Kidney epithelial cell (primary cell): ENCODE results near the gene SPON1. TPM values are rescaled to one million over a fixed set of nuclear protein-coding genes. Genes with fewer than 3 reads are reported as not detected.

Experiments
- DNase-seq: peaks from one replicate; pipeline ENCODE4 v3.0.0-alpha.2; 2010; ENCODE audit warnings: low read depth
- H3K27me3 ChIP-seq: 2 replicates; pipeline ENCODE4 v1.6.0; 2011; ENCODE audit warnings: low read length; ENCODE audit not compliant: control insufficient read depth, insufficient read depth
- H3K36me3 ChIP-seq: 2 replicates; pipeline ENCODE4 v1.5.1; 2011; ENCODE audit warnings: low read length; ENCODE audit not compliant: control insufficient read depth, insufficient read depth
- H3K4me3 ChIP-seq: 2 replicates; pipeline ENCODE4 v1.5.1; 2011; ENCODE audit warnings: low read depth, mild to moderate bottlenecking, control low read depth, low read length
- total RNA-seq: library from RNA; depleted of rRNA; stranded (reverse); fragments of >200 nt; gene quantifications from 2 replicates; pipeline ENCODE4 v1.2.3, GENCODE V29; 2015
- TF ChIP-seq, protein P1 (sequence below): IDR thresholded peaks from 2 replicates; pipeline ENCODE4 v1.5.1; 2011; ENCODE audit warnings: mild to moderate bottlenecking, moderate library complexity, low read length, control low read depth, inconsistent platforms; ENCODE audit not compliant: insufficient read depth, poor library complexity, severe bottlenecking

The SPON1 gene
- total RNA-seq, 1 donor from 2014 or later: 3.7 TPM

DNA sequence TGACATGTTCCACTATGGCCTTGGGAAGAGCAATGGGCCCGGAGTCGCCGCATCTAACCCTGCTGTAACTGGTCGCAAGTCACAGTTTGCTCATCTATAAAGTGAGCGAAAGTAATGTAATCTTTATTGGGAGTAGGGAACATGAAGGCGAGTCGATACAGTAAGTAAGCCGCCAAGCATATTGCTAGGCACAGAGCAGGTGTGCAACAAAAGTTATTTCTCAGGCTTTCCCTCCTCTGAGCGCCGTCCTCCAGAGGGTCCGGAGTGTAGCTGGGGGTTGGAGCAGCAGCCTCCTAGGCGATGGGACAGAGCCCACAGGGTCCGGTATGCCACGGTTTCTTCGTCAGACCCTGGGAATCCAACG is 343 bp upstream of the SPON1 start:
- DNase-seq: no peak
- H3K36me3 ChIP-seq: no peaks in the 10 kb centered on the region
- TF ChIP-seq, protein P1, sequence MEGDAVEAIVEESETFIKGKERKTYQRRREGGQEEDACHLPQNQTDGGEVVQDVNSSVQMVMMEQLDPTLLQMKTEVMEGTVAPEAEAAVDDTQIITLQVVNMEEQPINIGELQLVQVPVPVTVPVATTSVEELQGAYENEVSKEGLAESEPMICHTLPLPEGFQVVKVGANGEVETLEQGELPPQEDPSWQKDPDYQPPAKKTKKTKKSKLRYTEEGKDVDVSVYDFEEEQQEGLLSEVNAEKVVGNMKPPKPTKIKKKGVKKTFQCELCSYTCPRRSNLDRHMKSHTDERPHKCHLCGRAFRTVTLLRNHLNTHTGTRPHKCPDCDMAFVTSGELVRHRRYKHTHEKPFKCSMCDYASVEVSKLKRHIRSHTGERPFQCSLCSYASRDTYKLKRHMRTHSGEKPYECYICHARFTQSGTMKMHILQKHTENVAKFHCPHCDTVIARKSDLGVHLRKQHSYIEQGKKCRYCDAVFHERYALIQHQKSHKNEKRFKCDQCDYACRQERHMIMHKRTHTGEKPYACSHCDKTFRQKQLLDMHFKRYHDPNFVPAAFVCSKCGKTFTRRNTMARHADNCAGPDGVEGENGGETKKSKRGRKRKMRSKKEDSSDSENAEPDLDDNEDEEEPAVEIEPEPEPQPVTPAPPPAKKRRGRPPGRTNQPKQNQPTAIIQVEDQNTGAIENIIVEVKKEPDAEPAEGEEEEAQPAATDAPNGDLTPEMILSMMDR: no peak
- H3K27me3 ChIP-seq: peaks cover 34% of the 10 kb centered on the region
- peak overlapping the region; percentile 53 for H3K4me3 ChIP-seq

DNA sequence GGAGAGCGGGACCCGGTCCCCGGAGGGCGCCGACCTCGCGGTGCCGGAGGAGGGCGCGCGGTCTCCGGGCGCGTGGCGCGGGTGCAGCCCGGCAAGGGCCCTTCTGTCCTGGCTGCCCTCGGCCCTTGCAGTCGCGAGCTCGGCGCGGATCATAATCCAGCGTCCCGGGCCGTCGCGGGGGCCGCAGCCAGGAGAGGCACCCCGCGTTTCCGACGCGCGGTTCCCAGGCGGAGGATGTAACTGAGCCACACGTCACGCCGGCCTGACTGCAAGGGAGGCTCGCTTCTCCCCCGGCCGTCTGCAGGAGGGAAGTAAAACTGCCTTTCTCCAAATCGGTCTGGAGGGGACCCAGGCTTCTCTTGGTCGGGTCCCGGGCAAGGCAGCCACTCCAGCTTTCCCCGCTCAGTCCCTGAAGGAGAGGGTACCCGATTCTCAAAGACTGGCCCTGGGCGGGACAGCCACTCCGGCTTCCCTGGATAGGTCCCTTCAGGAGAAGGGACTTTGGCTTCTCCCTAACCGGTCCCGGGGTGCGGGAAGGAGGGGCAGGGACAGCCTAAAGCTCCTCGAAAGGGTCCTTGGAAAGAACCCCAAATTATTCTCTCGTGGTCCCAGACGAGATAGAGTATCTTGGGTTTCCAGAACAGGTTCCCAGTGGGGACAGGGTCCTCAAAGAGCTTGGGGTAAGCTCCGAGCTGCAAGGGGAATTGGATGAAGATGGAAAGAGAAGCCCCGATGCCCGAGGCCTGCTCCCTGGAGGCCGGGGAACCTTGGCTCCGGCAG is 836 bp downstream of the SPON1 start:
- TF ChIP-seq, protein P1: no peak
- no peaks in the 10 kb centered on the region for H3K36me3 ChIP-seq
- H3K4me3 ChIP-seq: peak overlapping the region; percentile 53
- peaks cover 34% of the 10 kb centered on the region for H3K27me3 ChIP-seq
- DNase-seq: no peak

DNA sequence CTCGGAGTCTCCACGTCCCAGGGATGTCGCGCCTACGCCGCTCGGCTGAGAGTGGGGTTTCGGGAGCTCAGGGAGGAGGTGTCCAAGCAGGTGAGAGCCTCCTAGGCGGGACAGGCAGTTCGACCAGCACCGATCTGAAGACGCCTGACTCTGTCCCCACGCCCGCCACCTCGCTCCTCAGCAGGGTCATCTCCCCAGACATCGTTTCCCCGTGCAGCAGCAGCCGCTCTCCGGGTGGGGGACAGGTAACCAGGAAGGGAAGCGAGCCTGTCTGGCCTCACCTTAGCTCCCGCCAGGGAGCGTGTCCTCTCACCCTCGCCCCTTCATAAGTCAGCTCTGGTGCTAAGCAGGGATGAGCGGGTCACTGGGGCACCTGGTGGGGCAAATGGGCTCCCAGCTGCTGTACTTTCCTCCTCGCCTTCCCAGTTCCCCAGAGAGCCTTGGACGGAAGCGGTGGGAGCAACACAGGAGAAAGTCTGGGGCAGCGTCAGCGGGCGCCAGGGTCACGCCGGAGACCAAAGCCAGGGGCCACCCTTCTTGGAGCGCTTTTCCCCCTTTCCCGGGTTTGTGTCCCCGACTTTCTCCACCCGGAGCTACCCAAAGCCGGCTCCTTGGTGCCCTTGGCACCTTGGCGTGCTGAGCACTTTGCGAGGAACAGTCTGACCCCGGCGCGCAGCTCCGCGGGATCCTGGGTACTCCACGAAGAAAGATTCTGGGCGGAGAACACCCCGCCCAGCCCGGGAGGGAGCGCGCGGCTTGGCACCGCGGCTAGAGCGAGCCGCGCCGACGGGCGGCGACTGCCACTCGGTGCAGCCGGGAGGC is 1.6 kb downstream of the SPON1 start:
- no peak for DNase-seq
- TF ChIP-seq, protein P1: no peak
- Histone ChIP-seq H3K4me3 (peak overlapping the region; percentile 53), H3K27me3 (peaks cover 34% of the 10 kb centered on the region), H3K36me3 (no peaks in the 10 kb centered on the region)

DNA sequence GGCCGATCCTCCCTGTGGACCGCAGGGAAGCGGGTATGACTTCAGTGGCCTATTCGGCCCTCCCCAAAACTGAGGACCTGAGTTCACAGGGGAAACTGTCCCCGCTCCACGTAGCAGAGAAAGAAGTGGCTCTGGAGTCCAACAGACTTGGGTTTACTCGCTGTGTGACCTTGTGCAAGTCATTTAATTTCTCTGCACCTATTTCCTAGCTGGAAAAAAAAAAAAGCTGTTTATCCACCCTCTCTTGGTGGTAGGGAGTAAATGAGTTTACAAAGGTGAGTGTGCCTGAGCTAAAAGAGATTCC is 2.2 kb downstream of the SPON1 start:
- Histone ChIP-seq H3K36me3 (no peaks in the 10 kb centered on the region), H3K27me3 (peaks cover 32% of the 10 kb centered on the region), H3K4me3 (peak overlapping the region; percentile 53)
- TF ChIP-seq, protein P1: no peak
- DNase-seq: no peak

DNA sequence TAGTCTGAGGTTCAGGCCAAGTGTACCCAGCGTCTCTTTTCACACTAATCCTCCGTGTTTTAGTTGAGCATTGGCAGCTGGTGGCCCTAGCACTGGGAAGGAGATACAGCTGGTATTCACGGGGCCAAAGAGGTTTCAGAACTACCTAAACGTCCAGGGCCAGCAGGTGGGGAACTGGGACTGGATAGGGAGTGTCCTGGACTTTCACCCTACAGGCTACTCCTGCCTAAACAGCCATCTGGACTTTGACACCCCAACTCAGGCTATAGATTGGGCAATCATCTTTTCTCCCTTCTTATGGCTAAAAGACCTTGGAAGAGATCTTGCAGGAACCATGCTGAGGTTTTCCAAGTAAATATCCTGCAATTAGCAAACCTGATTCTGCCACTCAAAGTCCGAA is 2.8 kb downstream of the SPON1 start:
- H3K36me3 ChIP-seq: no peaks in the 10 kb centered on the region
- TF ChIP-seq, protein P1: no peak
- no peak for DNase-seq
- peak overlapping the region; percentile 53 for H3K4me3 ChIP-seq
- peaks cover 30% of the 10 kb centered on the region for H3K27me3 ChIP-seq
